Measurements from ENCODE around the gene TBC1D22A. TPM values are rescaled to one million over a fixed set of nuclear protein-coding genes. Genes with fewer than 3 reads are reported as not detected.

Gene TBC1D22A
- polyA plus RNA-seq, 1 donor (not counting 4 experiments of a cell fraction or from before 2014, with no cell fraction given) = 20.9 TPM

DNA sequence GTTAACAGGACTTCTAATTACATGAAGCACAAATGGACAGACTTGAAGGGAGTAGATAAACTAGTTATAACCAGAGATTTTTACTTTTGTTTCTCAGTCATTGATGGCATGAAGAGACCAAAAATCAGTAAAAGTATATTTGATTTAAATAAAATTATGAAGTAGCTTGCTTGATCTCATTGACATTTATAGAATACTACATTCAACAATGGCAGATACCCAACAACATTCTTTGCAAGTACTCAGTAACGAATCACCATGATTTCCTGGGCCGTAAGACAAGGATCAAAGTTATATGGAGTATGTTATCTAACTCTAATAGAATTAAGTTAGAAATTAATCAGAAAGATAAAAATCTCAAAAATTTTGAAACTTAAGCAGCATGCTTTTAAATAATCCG lies 317.6 kb downstream of the TBC1D22A start:
- no peak overlapping the region for H3K4me3 ChIP-seq (ENCODE audit: control insufficient read depth in 2 of 3, extremely low read depth in 1 of 3, insufficient read depth in 2 of 3, low read depth in 1 of 3, low read length in 3 of 3)
- no peaks in the 10 kb centered on the region for H3K79me2 ChIP-seq (ENCODE audit: control insufficient read depth, insufficient read depth, low read length)
- H3K36me3 ChIP-seq (ENCODE audit: control insufficient read depth in 2 of 2, extremely low read depth in 1 of 2, insufficient read depth in 2 of 2, low read length in 2 of 2) = no peaks in the 10 kb centered on the region
- H4K20me1 ChIP-seq (ENCODE audit: control insufficient read depth, extremely low read depth, insufficient read depth, low read length) = no peaks in the 10 kb centered on the region
- H2AFZ ChIP-seq (ENCODE audit: control insufficient read depth, low read length) = no peak overlapping the region
- no peak for FAIRE-seq
- H3K4me1 ChIP-seq (ENCODE audit: control insufficient read depth, extremely low read depth, insufficient read depth, low read length) = no peaks in the 10 kb centered on the region
- H3K27me3 ChIP-seq (ENCODE audit: control insufficient read depth, extremely low read depth, insufficient read depth, low read length) = no peaks in the 10 kb centered on the region
- no peak overlapping the region for H3K4me2 ChIP-seq (ENCODE audit: control insufficient read depth, extremely low read depth, insufficient read depth, low read depth, low read length)
- H3K9me1 ChIP-seq (ENCODE audit: control insufficient read depth, extremely low read depth, insufficient read depth, low read length) = no peaks in the 10 kb centered on the region
- no peak for DNase-seq (ENCODE audit: low read depth, low spot score)
- no peak for TF ChIP-seq EZH2 (IDR thresholded peaks at IDR 0.05; ENCODE audit: low read length)
- TF ChIP-seq, protein P1, sequence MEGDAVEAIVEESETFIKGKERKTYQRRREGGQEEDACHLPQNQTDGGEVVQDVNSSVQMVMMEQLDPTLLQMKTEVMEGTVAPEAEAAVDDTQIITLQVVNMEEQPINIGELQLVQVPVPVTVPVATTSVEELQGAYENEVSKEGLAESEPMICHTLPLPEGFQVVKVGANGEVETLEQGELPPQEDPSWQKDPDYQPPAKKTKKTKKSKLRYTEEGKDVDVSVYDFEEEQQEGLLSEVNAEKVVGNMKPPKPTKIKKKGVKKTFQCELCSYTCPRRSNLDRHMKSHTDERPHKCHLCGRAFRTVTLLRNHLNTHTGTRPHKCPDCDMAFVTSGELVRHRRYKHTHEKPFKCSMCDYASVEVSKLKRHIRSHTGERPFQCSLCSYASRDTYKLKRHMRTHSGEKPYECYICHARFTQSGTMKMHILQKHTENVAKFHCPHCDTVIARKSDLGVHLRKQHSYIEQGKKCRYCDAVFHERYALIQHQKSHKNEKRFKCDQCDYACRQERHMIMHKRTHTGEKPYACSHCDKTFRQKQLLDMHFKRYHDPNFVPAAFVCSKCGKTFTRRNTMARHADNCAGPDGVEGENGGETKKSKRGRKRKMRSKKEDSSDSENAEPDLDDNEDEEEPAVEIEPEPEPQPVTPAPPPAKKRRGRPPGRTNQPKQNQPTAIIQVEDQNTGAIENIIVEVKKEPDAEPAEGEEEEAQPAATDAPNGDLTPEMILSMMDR (optimal IDR thresholded peaks at IDR 0.05 in 1 of 3, IDR thresholded peaks at IDR 0.05 in 1 of 3, conservative IDR thresholded peaks at IDR 0.05 in 1 of 3; ENCODE audit: extremely low read depth in 1 of 3, insufficient read depth in 2 of 3, low read length in 3 of 3) = no peak
- dilution Hi-C loops (cut with MboI; ENCODE audit: extremely low pct_ligation_motif_present, low sequenced_read_pairs) = no loop called here
- H3K9me3 ChIP-seq (ENCODE audit: control insufficient read depth, low read depth, low read length) = peaks cover 3% of the 10 kb centered on the region
- no peak overlapping the region for H3K27ac ChIP-seq (ENCODE audit: control insufficient read depth, insufficient read depth, low read length)
- H3K9ac ChIP-seq (ENCODE audit: control insufficient read depth, extremely low read depth, insufficient read depth, low read length) = no peak overlapping the region

DNA sequence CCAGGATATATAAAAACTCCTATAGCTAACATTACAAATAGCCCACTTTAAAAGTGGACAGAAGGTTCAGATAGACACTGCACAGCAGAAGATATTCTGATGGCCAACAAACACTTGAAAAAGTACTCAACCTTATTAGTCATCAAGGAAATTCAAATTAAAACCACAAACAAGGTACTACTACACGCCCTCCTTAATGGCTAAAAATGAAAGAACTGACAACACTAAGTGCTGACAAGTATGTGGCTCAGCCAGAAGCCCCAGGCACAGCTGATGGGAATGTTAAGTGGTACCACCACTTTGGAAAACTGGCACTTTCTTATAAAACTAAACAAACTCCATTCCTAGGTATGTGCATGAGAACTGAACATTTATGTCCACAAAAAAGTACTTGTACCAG lies 320.1 kb downstream of the TBC1D22A start:
- DNase-seq (ENCODE audit: low read depth, low spot score) = no peak
- Histone ChIP-seq H4K20me1 (ENCODE audit: control insufficient read depth, extremely low read depth, insufficient read depth, low read length) (no peaks in the 10 kb centered on the region), H3K36me3 (ENCODE audit: control insufficient read depth in 2 of 2, extremely low read depth in 1 of 2, insufficient read depth in 2 of 2, low read length in 2 of 2) (no peaks in the 10 kb centered on the region), H2AFZ (ENCODE audit: control insufficient read depth, low read length) (no peak overlapping the region), H3K4me3 (ENCODE audit: control insufficient read depth in 2 of 3, extremely low read depth in 1 of 3, insufficient read depth in 2 of 3, low read depth in 1 of 3, low read length in 3 of 3) (no peak overlapping the region), H3K4me2 (ENCODE audit: control insufficient read depth, extremely low read depth, insufficient read depth, low read depth, low read length) (no peak overlapping the region), H3K9me3 (ENCODE audit: control insufficient read depth, low read depth, low read length) (no peaks in the 10 kb centered on the region), H3K27ac (ENCODE audit: control insufficient read depth, insufficient read depth, low read length) (no peak overlapping the region), H3K9me1 (ENCODE audit: control insufficient read depth, extremely low read depth, insufficient read depth, low read length) (no peaks in the 10 kb centered on the region), H3K27me3 (ENCODE audit: control insufficient read depth, extremely low read depth, insufficient read depth, low read length) (no peaks in the 10 kb centered on the region), H3K79me2 (ENCODE audit: control insufficient read depth, insufficient read depth, low read length) (no peaks in the 10 kb centered on the region), H3K9ac (ENCODE audit: control insufficient read depth, extremely low read depth, insufficient read depth, low read length) (no peak overlapping the region), H3K4me1 (ENCODE audit: control insufficient read depth, extremely low read depth, insufficient read depth, low read length) (no peaks in the 10 kb centered on the region)
- no peak for FAIRE-seq
- dilution Hi-C loops (cut with MboI; ENCODE audit: extremely low pct_ligation_motif_present, low sequenced_read_pairs) = no loop called here
- no peak for TF ChIP-seq EZH2 (IDR thresholded peaks at IDR 0.05; ENCODE audit: low read length)

DNA sequence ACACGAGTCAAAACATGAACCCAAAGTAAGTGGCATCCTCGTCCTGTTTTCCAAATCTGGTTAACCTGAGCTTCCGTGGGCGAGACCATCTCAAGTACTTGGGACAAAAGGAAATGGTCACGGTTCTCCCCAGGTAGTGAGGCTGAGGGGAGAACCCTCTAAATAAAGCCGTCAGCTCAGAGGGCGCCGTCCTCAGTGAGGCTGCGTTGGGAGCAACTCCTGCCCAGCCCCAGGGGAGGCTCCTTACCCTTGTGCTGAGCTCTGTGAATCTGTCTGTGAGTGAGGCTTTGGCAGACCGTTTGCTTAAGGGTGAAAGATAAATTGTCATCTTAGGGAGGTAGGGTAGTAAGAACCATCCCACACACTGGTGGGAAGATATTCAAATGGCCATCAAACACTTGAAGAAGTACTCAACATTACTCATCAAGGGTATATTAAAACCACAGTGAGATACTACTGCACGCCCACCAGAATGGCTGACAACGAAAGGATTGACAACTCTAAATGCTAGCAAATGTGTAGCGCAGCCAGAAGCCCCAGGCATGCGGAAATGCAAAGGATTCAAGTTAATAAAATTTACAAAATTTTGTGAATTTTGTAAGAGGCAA lies 321.0 kb downstream of the TBC1D22A start:
- dilution Hi-C loops (cut with MboI; ENCODE audit: extremely low pct_ligation_motif_present, low sequenced_read_pairs) = no loop called here
- Histone ChIP-seq H3K79me2 (ENCODE audit: control insufficient read depth, insufficient read depth, low read length) (no peaks in the 10 kb centered on the region), H3K4me3 (ENCODE audit: control insufficient read depth in 2 of 3, extremely low read depth in 1 of 3, insufficient read depth in 2 of 3, low read depth in 1 of 3, low read length in 3 of 3) (no peak overlapping the region), H3K9ac (ENCODE audit: control insufficient read depth, extremely low read depth, insufficient read depth, low read length) (no peak overlapping the region), H2AFZ (ENCODE audit: control insufficient read depth, low read length) (no peak overlapping the region), H3K27me3 (ENCODE audit: control insufficient read depth, extremely low read depth, insufficient read depth, low read length) (no peaks in the 10 kb centered on the region), H3K36me3 (ENCODE audit: control insufficient read depth in 2 of 2, extremely low read depth in 1 of 2, insufficient read depth in 2 of 2, low read length in 2 of 2) (no peaks in the 10 kb centered on the region), H3K4me2 (ENCODE audit: control insufficient read depth, extremely low read depth, insufficient read depth, low read depth, low read length) (no peak overlapping the region), H3K27ac (ENCODE audit: control insufficient read depth, insufficient read depth, low read length) (no peak overlapping the region), H3K9me1 (ENCODE audit: control insufficient read depth, extremely low read depth, insufficient read depth, low read length) (no peaks in the 10 kb centered on the region), H4K20me1 (ENCODE audit: control insufficient read depth, extremely low read depth, insufficient read depth, low read length) (no peaks in the 10 kb centered on the region), H3K4me1 (ENCODE audit: control insufficient read depth, extremely low read depth, insufficient read depth, low read length) (no peaks in the 10 kb centered on the region), H3K9me3 (ENCODE audit: control insufficient read depth, low read depth, low read length) (no peaks in the 10 kb centered on the region)
- DNase-seq (ENCODE audit: low read depth, low spot score) (no peak), FAIRE-seq (no peak)
- TF ChIP-seq EZH2 (IDR thresholded peaks at IDR 0.05; ENCODE audit: low read length) = no peak
- TF ChIP-seq, protein P1 (optimal IDR thresholded peaks at IDR 0.05 in 1 of 3, IDR thresholded peaks at IDR 0.05 in 1 of 3, conservative IDR thresholded peaks at IDR 0.05 in 1 of 3; ENCODE audit: extremely low read depth in 1 of 3, insufficient read depth in 2 of 3, low read length in 3 of 3) = no peak

Measured in keratinocyte (primary cell).